Breast epithelium (tissue), 4 donors: ENCODE results near the gene HEXIM1. TPM values are rescaled to one million over a fixed set of nuclear protein-coding genes. Genes with fewer than 3 reads are reported as not detected.
A peak's percentile ranks its signal among the peaks of the same experiment; 100 is the strongest.

Source experiments
- DNase-seq, 2 donors: peaks; one replicate each; pipeline ENCODE4 v3.0.0-alpha.2; 2019; ENCODE audit warnings: low spot score in 2 of 2
- H3K27ac ChIP-seq, 2 donors: fragments of 200-600 bp; sonication (generic) in 1 of 2; one replicate each; pipeline ENCODE4 v1.5.1; 2016 to 2019; ENCODE audit warnings: mild to moderate bottlenecking in 1 of 2
- H3K27me3 ChIP-seq, 2 donors: fragments of 200-600 bp; sonication (generic) in 1 of 2; one replicate each; pipeline versions ENCODE4 v1.5.1 to v1.6.0; 2017 to 2019; ENCODE audit warnings: control low read depth in 1 of 2, mild to moderate bottlenecking in 1 of 2
- H3K36me3 ChIP-seq: fragments of 200-600 bp; one replicate; pipeline ENCODE4 v1.5.1; 2019
- H3K4me1 ChIP-seq, 2 donors: fragments of 200-600 bp; sonication (generic); one replicate each; pipeline ENCODE4 v1.5.1; 2016 to 2019; ENCODE audit warnings: control low read depth in 1 of 2
- H3K4me3 ChIP-seq, 3 donors: fragments of 200-600 bp; sonication (generic); 1 replicate in 2 of 3; 2 replicates in 1 of 3; pipeline ENCODE4 v1.5.1; 2016 to 2019; ENCODE audit warnings: mild to moderate bottlenecking in 3 of 3, moderate library complexity in 2 of 3
- H3K9me3 ChIP-seq, 2 donors: fragments of 200-600 bp; sonication (generic) in 1 of 2; one replicate each; pipeline ENCODE4 v1.5.1; 2016 to 2019; ENCODE audit warnings: control low read depth in 1 of 2
- CTCF ChIP-seq, 3 donors: fragments of 450-650 bp; IDR thresholded peaks; one replicate each; pipeline ENCODE4 v1.5.1; 2016 to 2017; ENCODE audit warnings: antibody characterized with exemption in 3 of 3, mild to moderate bottlenecking in 3 of 3, moderate library complexity in 3 of 3
- POLR2A ChIP-seq: fragments of 450-650 bp; IDR thresholded peaks from one replicate; pipeline ENCODE4 v1.6.1; 2016; ENCODE audit warnings: antibody characterized with exemption, mild to moderate bottlenecking, moderate library complexity
- POLR2AphosphoS5 ChIP-seq, 3 donors: sonication (generic); formaldehyde crosslinking; IDR thresholded peaks; one replicate each; pipeline ENCODE4 v1.6.1; 2017; ENCODE audit warnings: antibody characterized with exemption in 3 of 3
- intact Hi-C: fragments of 100-400 bp; cut with DNase I; formaldehyde crosslinking; loops from one replicate; pipeline ENCODE4 v1.15.1; 2023; ENCODE audit warnings: low total_unique reads
- total RNA-seq, 3 donors: library from RNA; depleted of rRNA; stranded (reverse); fragments of >200 nt; gene quantifications; one replicate each; pipeline ENCODE4 v1.1.0, GENCODE V29; 2016

HEXIM1 gene
- total RNA-seq, 3 donors from 2014 or later = 21.3 to 35.6 (median 33.4) TPM

GRCh38 chr17:45127207-45127547 is 21.1 kb upstream of the HEXIM1 start:
- Histone ChIP-seq H3K4me3 (peak overlapping the region in 1 of 3 donors; percentile 47), H3K4me1 (peaks cover 6 to 27% of the 10 kb centered on the region in 2 donors), H3K36me3 (no peaks in the 10 kb centered on the region), H3K27ac (peak overlapping the region; percentile 83 to 99), H3K9me3 (no peaks in the 10 kb centered on the region), H3K27me3 (no peaks in the 10 kb centered on the region)
- DNase-seq = no peak
- intact Hi-C loops = no loop called here
- no peak for TF ChIP-seq POLR2A
- TF ChIP-seq POLR2AphosphoS5 (IDR thresholded peaks at IDR 0.05) = no peak
- TF ChIP-seq CTCF (IDR thresholded peaks at IDR 0.05) = no peak

GRCh38 chr17:45127548-45128300 is 20.6 kb upstream of the HEXIM1 start:
- H3K4me3 ChIP-seq = peak overlapping the region in 2 of 3 donors; percentile 8 to 47
- DNase-seq = peak; percentile 62 to 77

GRCh38 chr17:45128331-45128730 is 19.9 kb upstream of the HEXIM1 start:
- peak overlapping the region; percentile 83 to 99 for H3K27ac ChIP-seq
- H3K4me1 ChIP-seq = peaks cover 6 to 27% of the 10 kb centered on the region in 2 donors
- DNase-seq = no peak
- no peaks in the 10 kb centered on the region for H3K27me3 ChIP-seq
- no peaks in the 10 kb centered on the region for H3K36me3 ChIP-seq
- intact Hi-C loops = no loop called here
- no peaks in the 10 kb centered on the region for H3K9me3 ChIP-seq
- TF ChIP-seq CTCF (IDR thresholded peaks at IDR 0.05) (no peak), POLR2AphosphoS5 (IDR thresholded peaks at IDR 0.05) (no peak), POLR2A (no peak)
- H3K4me3 ChIP-seq = peak overlapping the region in 2 of 3 donors; percentile 8 to 47

More at GRCh38 chr17:45127548-45128300, 20.6 kb upstream of the HEXIM1 start:
- Histone ChIP-seq H3K9me3 (no peaks in the 10 kb centered on the region), H3K36me3 (no peaks in the 10 kb centered on the region), H3K27me3 (no peaks in the 10 kb centered on the region), H3K4me1 (peaks cover 6 to 27% of the 10 kb centered on the region in 2 donors), H3K27ac (peak overlapping the region; percentile 83 to 99)
- no peak for TF ChIP-seq POLR2A
- peak in 1 of 3 donors; percentile 27 for TF ChIP-seq POLR2AphosphoS5 (IDR thresholded peaks at IDR 0.05)
- TF ChIP-seq CTCF (IDR thresholded peaks at IDR 0.05) = no peak
- intact Hi-C loops = no loop called here

- intact Hi-C loops = no loop called here
- Histone ChIP-seq H3K4me3 (no peak overlapping the region), H3K27me3 (no peaks in the 10 kb centered on the region), H3K4me1 (peaks cover 6 to 26% of the 10 kb centered on the region in 2 donors), H3K9me3 (no peaks in the 10 kb centered on the region), H3K27ac (peak overlapping the region; percentile 83 to 99), H3K36me3 (no peaks in the 10 kb centered on the region)
- TF ChIP-seq POLR2AphosphoS5 (IDR thresholded peaks at IDR 0.05) (no peak), POLR2A (no peak)
- no peak for DNase-seq
Measured at GRCh38 chr17:45128989-45129388, 19.3 kb upstream of the HEXIM1 start.

GRCh38 chr17:45129426-45129939 is 18.8 kb upstream of the HEXIM1 start:
- intact Hi-C loops = no loop called here

More at GRCh38 chr17:45129426-45129939, 18.8 kb upstream of the HEXIM1 start:
- peak overlapping the region; percentile 83 to 99 for H3K27ac ChIP-seq
- peaks cover 6 to 21% of the 10 kb centered on the region in 2 donors for H3K4me1 ChIP-seq
- no peaks in the 10 kb centered on the region for H3K9me3 ChIP-seq
- peak in 1 of 2 donors; percentile 49 for DNase-seq
- no peaks in the 10 kb centered on the region for H3K36me3 ChIP-seq
- no peak for TF ChIP-seq POLR2A
- no peak for TF ChIP-seq POLR2AphosphoS5 (IDR thresholded peaks at IDR 0.05)
- no peak for TF ChIP-seq CTCF (IDR thresholded peaks at IDR 0.05)
- no peak overlapping the region for H3K4me3 ChIP-seq
- no peaks in the 10 kb centered on the region for H3K27me3 ChIP-seq
